ENCODE data around the gene CLEC16A.

The CLEC16A gene

GRCh38 chr16:10967986-10968385 is 23.6 kb downstream of the CLEC16A start:
- DNase-seq = no peak

- DNase-seq = no peak
These were observed 24.1 kb downstream of the CLEC16A start for GRCh38 chr16:10968498-10968897.

- no peak for DNase-seq
These were observed 25.3 kb downstream of the CLEC16A start for GRCh38 chr16:10969615-10970014.

GRCh38 chr16:10970065-10970464 is 25.7 kb downstream of the CLEC16A start:
- DNase-seq = no peak

- peak; percentile 77 for DNase-seq
These were observed 27.2 kb downstream of the CLEC16A start for GRCh38 chr16:10971560-10971961.

GRCh38 chr16:10972108-10972818 is 27.9 kb downstream of the CLEC16A start:
- no peak for DNase-seq

- no peak for DNase-seq
These were observed 28.6 kb downstream of the CLEC16A start for GRCh38 chr16:10972819-10973464.

- DNase-seq = peak; percentile 9
These were observed 32.3 kb downstream of the CLEC16A start for GRCh38 chr16:10976634-10977033.

- DNase-seq = no peak
These were observed 33.8 kb downstream of the CLEC16A start for GRCh38 chr16:10978124-10978523.

- no peak for DNase-seq
These were observed 34.6 kb downstream of the CLEC16A start for GRCh38 chr16:10978871-10979446.

GRCh38 chr16:10979717-10980601 is 35.6 kb downstream of the CLEC16A start:
- no peak for DNase-seq

- no peak for DNase-seq
These were observed 36.4 kb downstream of the CLEC16A start for GRCh38 chr16:10980813-10981212.

- DNase-seq = peak; percentile 44
These were observed 37.4 kb downstream of the CLEC16A start for GRCh38 chr16:10981697-10982216.

- DNase-seq = no peak
These were observed 38.2 kb downstream of the CLEC16A start for GRCh38 chr16:10982465-10983150.

GRCh38 chr16:10983159-10983558 is 38.8 kb downstream of the CLEC16A start:
- DNase-seq = no peak

GRCh38 chr16:10984509-10984908 is 40.1 kb downstream of the CLEC16A start:
- DNase-seq = no peak

- no peak for DNase-seq
These were observed 43.2 kb downstream of the CLEC16A start for GRCh38 chr16:10987361-10988163.

GRCh38 chr16:10988164-10988803 is 43.9 kb downstream of the CLEC16A start:
- peak; percentile 30 for DNase-seq

- DNase-seq = no peak
These were observed 44.5 kb downstream of the CLEC16A start for GRCh38 chr16:10988879-10989278.

- DNase-seq = no peak
These were observed 45.2 kb downstream of the CLEC16A start for GRCh38 chr16:10989559-10989958.

- no peak for DNase-seq
These were observed 46.0 kb downstream of the CLEC16A start for GRCh38 chr16:10990378-10990777.

All from NCI-H82 (cell line).